Stimulated activated CD4-positive, alpha-beta T cell treated with anti-CD3 and anti-CD28 coated beads, Interleukin-1b, Interleukin-23, amount 100 ng/mL, for 4 hours (primary cell): ENCODE measurements around the gene ZNF10.

Experiments used
- DNase-seq, 2 donors: peaks; one replicate each; pipeline ENCODE4 v3.0.0-alpha.2; 2020; ENCODE audit warnings: low read depth in 2 of 2

ZNF10 gene

DNA sequence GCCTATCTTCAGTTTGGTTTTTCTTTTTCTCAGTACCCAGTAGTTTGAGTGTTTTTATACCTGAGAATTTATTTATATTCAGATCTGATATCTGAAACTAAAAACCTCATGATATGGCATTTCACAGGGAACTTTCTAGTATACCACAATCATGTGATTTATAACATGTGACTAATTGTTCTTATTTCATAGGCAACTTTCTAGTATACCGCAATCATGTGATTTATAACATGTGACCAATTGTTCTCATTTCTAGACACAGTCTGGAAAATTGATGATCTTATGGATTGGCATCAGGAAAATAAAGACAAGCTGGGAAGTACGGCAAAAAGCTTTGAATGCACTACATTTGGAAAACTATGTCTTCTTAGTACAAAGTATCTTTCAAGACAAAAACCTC, 71.5 kb downstream of the ZNF10 start:
- no peak for DNase-seq

DNA sequence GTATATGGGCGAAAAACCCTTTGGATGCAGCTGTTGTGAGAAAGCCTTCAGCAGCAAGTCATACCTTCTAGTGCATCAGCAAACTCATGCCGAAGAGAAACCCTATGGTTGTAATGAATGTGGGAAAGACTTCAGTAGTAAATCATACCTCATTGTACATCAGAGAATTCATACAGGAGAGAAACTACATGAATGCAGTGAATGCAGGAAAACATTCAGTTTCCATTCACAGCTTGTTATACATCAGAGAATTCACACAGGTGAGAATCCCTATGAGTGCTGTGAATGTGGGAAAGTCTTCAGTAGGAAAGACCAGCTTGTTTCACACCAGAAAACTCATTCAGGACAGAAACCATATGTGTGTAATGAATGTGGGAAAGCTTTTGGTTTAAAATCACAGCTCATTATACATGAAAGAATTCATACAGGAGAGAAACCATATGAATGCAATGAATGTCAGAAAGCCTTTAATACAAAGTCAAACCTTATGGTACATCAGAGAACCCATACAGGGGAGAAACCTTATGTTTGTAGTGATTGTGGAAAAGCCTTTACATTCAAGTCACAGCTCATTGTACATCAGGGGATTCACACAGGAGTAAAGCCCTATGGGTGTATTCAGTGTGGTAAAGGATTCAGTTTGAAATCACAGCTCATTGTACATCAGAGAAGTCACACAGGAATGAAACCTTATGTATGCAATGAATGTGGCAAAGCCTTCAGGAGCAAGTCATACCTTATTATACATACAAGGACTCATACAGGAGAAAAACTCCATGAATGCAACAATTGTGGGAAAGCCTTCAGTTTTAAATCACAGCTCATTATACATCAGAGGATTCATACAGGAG, 72.3 kb downstream of the ZNF10 start:
- no peak for DNase-seq

DNA sequence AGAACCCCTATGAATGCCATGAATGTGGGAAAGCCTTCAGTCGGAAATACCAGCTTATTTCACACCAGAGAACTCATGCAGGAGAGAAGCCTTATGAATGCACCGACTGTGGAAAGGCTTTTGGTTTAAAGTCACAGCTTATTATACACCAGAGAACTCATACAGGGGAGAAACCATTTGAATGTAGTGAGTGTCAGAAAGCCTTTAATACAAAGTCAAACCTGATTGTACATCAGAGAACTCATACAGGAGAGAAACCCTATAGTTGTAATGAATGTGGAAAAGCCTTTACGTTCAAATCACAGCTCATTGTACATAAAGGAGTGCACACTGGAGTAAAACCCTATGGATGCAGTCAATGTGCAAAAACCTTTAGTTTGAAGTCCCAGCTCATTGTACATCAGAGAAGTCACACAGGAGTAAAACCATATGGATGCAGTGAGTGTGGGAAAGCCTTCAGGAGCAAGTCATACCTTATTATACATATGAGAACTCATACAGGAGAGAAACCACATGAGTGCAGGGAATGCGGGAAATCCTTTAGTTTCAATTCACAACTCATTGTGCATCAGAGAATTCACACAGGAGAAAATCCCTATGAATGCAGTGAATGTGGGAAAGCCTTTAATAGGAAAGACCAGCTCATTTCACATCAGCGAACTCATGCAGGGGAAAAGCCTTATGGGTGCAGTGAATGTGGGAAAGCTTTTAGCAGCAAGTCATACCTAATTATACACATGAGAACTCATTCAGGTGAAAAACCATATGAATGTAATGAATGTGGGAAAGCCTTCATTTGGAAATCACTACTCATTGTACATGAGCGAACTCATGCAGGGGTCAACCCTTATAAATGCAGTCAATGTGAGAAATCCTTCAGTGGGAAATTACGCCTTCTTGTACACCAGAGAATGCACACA, 73.2 kb downstream of the ZNF10 start:
- DNase-seq: no peak

DNA sequence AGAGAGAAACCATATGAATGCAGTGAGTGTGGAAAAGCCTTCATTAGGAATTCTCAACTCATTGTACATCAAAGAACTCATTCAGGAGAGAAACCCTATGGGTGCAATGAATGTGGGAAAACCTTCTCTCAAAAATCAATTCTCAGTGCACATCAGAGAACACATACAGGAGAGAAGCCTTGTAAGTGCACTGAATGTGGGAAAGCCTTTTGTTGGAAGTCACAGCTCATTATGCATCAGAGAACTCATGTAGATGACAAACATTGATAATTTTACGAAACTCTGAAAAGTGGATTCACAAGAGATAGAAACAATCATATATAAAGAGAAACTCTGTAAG, 73.8 kb downstream of the ZNF10 start:
- DNase-seq: no peak

GRCh38 chr12:133206390-133206789, 76.0 kb downstream of the ZNF10 start:
- no peak for DNase-seq
